IMR-90 (cell line): Measurements from ENCODE around the gene UBR4. TPM values are rescaled to one million over a fixed set of nuclear protein-coding genes. Genes with fewer than 3 reads are reported as not detected.

Source experiments
- ATAC-seq: fragments of 200-7000 bp; cut with Tn5 transposase; 2 replicates; pipeline ENCODE4 v1.9.1; 2020; ENCODE audit warnings: low read depth, mild to moderate bottlenecking, moderate library complexity
- BruUV-seq: library from RNA; stranded (reverse); fragments of 400-500 nt; replicated peaks from 2 replicates; lab custom pipeline; 2021; lab: Mats Ljungman, UMichigan
- CTCF ChIA-PET: fragments of 300-600 bp; formaldehyde crosslinking; extraction: SDS; loops from one replicate; lab custom pipeline; 2021; ENCODE audit warnings: antibody characterized with exemption; lab: Yijun Ruan, JAX
- POLR2A ChIA-PET: fragments of 300-600 bp; sonication (Branson Sonifier 250); formaldehyde crosslinking; loops from one replicate; lab custom pipeline; 2022; ENCODE audit warnings: antibody characterized with exemption; ENCODE audit not compliant: unreplicated experiment; lab: Charles Lee
- DNase-seq: peaks from one replicate; pipeline ENCODE4 v3.0.0; 2013
- H2AFZ ChIP-seq: replicated peaks from 2 replicates; pipeline ENCODE3; 2013; ENCODE audit warnings: low read length, mild to moderate bottlenecking; ENCODE audit not compliant: poor library complexity
- H2AK5ac ChIP-seq: 2 replicates; pipeline ENCODE4 v1.6.1; 2013; ENCODE audit warnings: low read depth, low read length, inconsistent platforms
- H2AK9ac ChIP-seq: replicated peaks from 2 replicates; pipeline ENCODE3; 2013; ENCODE audit warnings: mild to moderate bottlenecking, low read depth, low read length, moderate library complexity; ENCODE audit not compliant: poor library complexity
- H2BK120ac ChIP-seq: 2 replicates; pipeline ENCODE4 v1.6.1; 2013; ENCODE audit warnings: low read depth, low read length, inconsistent platforms
- H2BK15ac ChIP-seq: 3 replicates; pipeline ENCODE4 v1.6.1; 2013; ENCODE audit warnings: low read depth, low read length, inconsistent platforms
- H2BK20ac ChIP-seq: 2 replicates; pipeline ENCODE4 v1.6.1; 2013; ENCODE audit warnings: low read depth, mild to moderate bottlenecking, inconsistent platforms, low read length, moderate library complexity
- H2BK5ac ChIP-seq: 2 replicates; pipeline ENCODE4 v1.6.1; 2013; ENCODE audit warnings: mild to moderate bottlenecking, low read depth, low read length, inconsistent platforms; ENCODE audit not compliant: poor library complexity, severe bottlenecking
- H3K14ac ChIP-seq: replicated peaks from 2 replicates; pipeline ENCODE4 v1.6.1; 2013; ENCODE audit warnings: low read depth, low read length, inconsistent platforms
- H3K18ac ChIP-seq: 2 replicates; pipeline ENCODE4 v1.6.1; 2013; ENCODE audit warnings: low read depth, low read length, control low read depth
- H3K23ac ChIP-seq: 2 replicates; pipeline ENCODE4 v1.6.1; 2013; ENCODE audit warnings: low read depth, low read length, inconsistent platforms
- H3K27ac ChIP-seq: 2 replicates; pipeline ENCODE4 v1.5.1; 2013; ENCODE audit warnings: mild to moderate bottlenecking, control low read depth, low read length; ENCODE audit not compliant: insufficient read depth
- H3K27me3 ChIP-seq: 2 replicates; pipeline ENCODE4 v1.6.1; 2013; ENCODE audit warnings: low read length; ENCODE audit not compliant: control insufficient read depth, insufficient read depth
- H3K36me3 ChIP-seq: 2 replicates; pipeline ENCODE4 v1.6.1; 2013; ENCODE audit warnings: low read length, mixed read lengths; ENCODE audit not compliant: control insufficient read depth, insufficient read depth
- H3K4ac ChIP-seq: 2 replicates; pipeline ENCODE4 v1.6.1; 2013; ENCODE audit warnings: low read depth, low read length, inconsistent platforms
- H3K4me1 ChIP-seq: 2 replicates; pipeline ENCODE4 v1.6.1; 2013; ENCODE audit warnings: low read length, mixed read lengths; ENCODE audit not compliant: control insufficient read depth, insufficient read depth
- H3K4me2 ChIP-seq: 2 replicates; pipeline ENCODE4 v1.6.1; 2013; ENCODE audit warnings: low read depth, mild to moderate bottlenecking, control low read depth, low read length, moderate library complexity
- H3K4me3 ChIP-seq: 2 replicates; pipeline ENCODE4 v1.5.1; 2013; ENCODE audit warnings: low read depth, mild to moderate bottlenecking, control low read depth, low read length, moderate library complexity; ENCODE audit not compliant: insufficient read depth
- H3K56ac ChIP-seq: 2 replicates; pipeline ENCODE4 v1.6.1; 2013; ENCODE audit warnings: low read length, inconsistent platforms; ENCODE audit not compliant: insufficient read depth; ENCODE audit errors: extremely low read depth
- H3K79me1 ChIP-seq, 2 experiments: 2 replicates each; pipeline ENCODE4 v1.6.1; 2013; ENCODE audit warnings: low read length in 2 of 2, inconsistent platforms in 1 of 2, low read depth in 1 of 2
- H3K9ac ChIP-seq: 2 replicates; pipeline ENCODE4 v1.6.1; 2013; ENCODE audit warnings: low read depth, low read length, control low read depth
- H3K9me1 ChIP-seq: 2 replicates; pipeline ENCODE4 v1.6.1; 2013; ENCODE audit warnings: low read length, inconsistent platforms; ENCODE audit not compliant: insufficient read depth
- H3K9me3 ChIP-seq: 2 replicates; pipeline ENCODE4 v1.6.1; 2013; ENCODE audit warnings: low read length; ENCODE audit not compliant: control insufficient read depth, insufficient read depth
- H4K20me1 ChIP-seq: 2 replicates; pipeline ENCODE4 v1.6.1; 2013; ENCODE audit warnings: low read length, inconsistent platforms; ENCODE audit not compliant: insufficient read depth
- H4K5ac ChIP-seq: 2 replicates; pipeline ENCODE4 v1.6.1; 2013; ENCODE audit warnings: mild to moderate bottlenecking, low read depth, low read length, control low read depth
- H4K8ac ChIP-seq, 2 experiments: 2 replicates each; pipeline ENCODE4 v1.6.1; 2013; ENCODE audit warnings: low read depth in 2 of 2, low read length in 2 of 2, control low read depth in 1 of 2, inconsistent platforms in 1 of 2
- H4K91ac ChIP-seq: 2 replicates; pipeline ENCODE4 v1.6.1; 2013; ENCODE audit warnings: low read depth, low read length, inconsistent platforms; ENCODE audit not compliant: insufficient read depth
- BHLHE40 ChIP-seq: fragments of 150-350 bp; IDR thresholded peaks from 2 replicates; pipeline ENCODE4 v1.6.1; 2016; ENCODE audit warnings: mild to moderate bottlenecking, low read depth, low read length
- CEBPB ChIP-seq: IDR thresholded peaks from 2 replicates; pipeline ENCODE4 v1.6.1; 2012; ENCODE audit warnings: low read depth, low read length, improper control_type of control experiment
- MAFK ChIP-seq: IDR thresholded peaks from 2 replicates; pipeline ENCODE4 v1.6.1; 2012; ENCODE audit warnings: low read depth, low read length, improper control_type of control experiment
- MAZ ChIP-seq: IDR thresholded peaks from 2 replicates; pipeline ENCODE4 v1.6.1; 2012; ENCODE audit warnings: low read depth, mild to moderate bottlenecking, low read length, improper control_type of control experiment, moderate library complexity, borderline replicate concordance
- NFE2L2 ChIP-seq: fragments of 150-350 bp; IDR thresholded peaks from 2 replicates; pipeline ENCODE4 v1.6.1; 2016; ENCODE audit warnings: low read depth, mild to moderate bottlenecking, low read length
- WGBS, 2 experiments: methylation state at CpG; one replicate each; pipeline versions ENCODE4 v1.1.5 to v1.1.7; 2013; ENCODE audit warnings: missing lambda C conversion rate in 2 of 2; ENCODE audit not compliant: insufficient read length in 1 of 2; ENCODE audit errors: extremely low coverage in 2 of 2; 5-methylcytosine and 5-hydroxymethylcytosine counted together
- dilution Hi-C: fragments of 300-500 bp; cut with HindIII; formaldehyde crosslinking; loops from one replicate; pipeline ENCODE4 v1.14.3; 2018; ENCODE audit warnings: low sequenced_read_pairs; ENCODE audit not compliant: unreplicated experiment
- in situ Hi-C: fragments of 300-500 bp; cut with MboI; formaldehyde crosslinking; loops from 3 replicates; pipeline ENCODE4 v1.14.3; 2019; ENCODE audit warnings: low sequenced_read_pairs, inconsistent platforms, mixed read lengths
- intact Hi-C: fragments of 100-400 bp; cut with micrococcal nuclease; formaldehyde crosslinking; loops from 2 replicates; pipeline ENCODE4 v1.10.0; 2022
- polyA plus RNA-seq, 3 experiments: library from polyadenylated mRNA; depleted of rRNA; stranded (reverse); fragments of >200 nt; gene quantifications; 2 replicates each; pipeline ENCODE4 v1.2.3, GENCODE V29; 2012; ENCODE audit warnings: low replicate concordance in 1 of 3
- total RNA-seq: library from RNA; depleted of rRNA; stranded (reverse); fragments of >200 nt; gene quantifications from 2 replicates; pipeline ENCODE4 v1.2.3, GENCODE V29; 2012
- TF ChIP-seq, protein P1 (sequence below): conservative IDR thresholded peaks from 2 replicates; pipeline ENCODE4 v1.5.1; 2012; ENCODE audit warnings: mild to moderate bottlenecking, low read depth, low read length, improper control_type of control experiment

The UBR4 gene
- total and polyA plus RNA-seq, 2 of the 4 experiments (the other 2 are of a cell fraction): 87.8 to 121 TPM

DNA sequence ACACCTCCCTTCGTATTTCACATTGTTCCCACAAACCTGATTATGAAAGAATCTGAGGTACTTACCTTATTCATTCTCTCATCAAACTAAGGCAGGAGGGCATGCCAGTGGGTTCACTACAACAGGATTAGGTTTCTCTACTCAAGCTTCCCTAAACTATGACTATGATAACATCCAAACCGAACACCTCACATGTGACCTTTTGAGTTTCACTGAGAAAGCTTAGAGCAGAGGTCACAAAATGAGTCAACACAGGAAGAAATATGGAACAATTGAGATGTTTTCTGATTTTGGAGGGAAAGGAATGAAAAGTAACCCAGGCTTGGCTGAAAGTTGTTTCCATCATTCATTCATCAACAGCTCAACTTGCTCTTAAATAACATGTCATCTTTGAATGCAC lies 24.1 kb downstream of the UBR4 start:
- in situ Hi-C loops: no loop called here
- H2AK5ac ChIP-seq: no peak overlapping the region
- H2BK5ac ChIP-seq: no peak overlapping the region
- no peak overlapping the region for H3K18ac ChIP-seq
- no peak overlapping the region for H4K5ac ChIP-seq
- H4K20me1 ChIP-seq: peaks cover 31% of the 10 kb centered on the region
- no peak overlapping the region for H4K8ac ChIP-seq
- H3K4me1 ChIP-seq: peaks cover 3% of the 10 kb centered on the region
- ATAC-seq: no peak
- H4K91ac ChIP-seq: no peak overlapping the region
- no peak overlapping the region for H3K27ac ChIP-seq
- no peak for DNase-seq
- dilution Hi-C loops: no loop called here
- no peak overlapping the region for H2BK15ac ChIP-seq
- ChIA-PET POLR2A (no interaction called here), CTCF (no interaction called here)
- H3K9ac ChIP-seq: no peak overlapping the region
- no peak for TF ChIP-seq BHLHE40
- TF ChIP-seq, protein P1, sequence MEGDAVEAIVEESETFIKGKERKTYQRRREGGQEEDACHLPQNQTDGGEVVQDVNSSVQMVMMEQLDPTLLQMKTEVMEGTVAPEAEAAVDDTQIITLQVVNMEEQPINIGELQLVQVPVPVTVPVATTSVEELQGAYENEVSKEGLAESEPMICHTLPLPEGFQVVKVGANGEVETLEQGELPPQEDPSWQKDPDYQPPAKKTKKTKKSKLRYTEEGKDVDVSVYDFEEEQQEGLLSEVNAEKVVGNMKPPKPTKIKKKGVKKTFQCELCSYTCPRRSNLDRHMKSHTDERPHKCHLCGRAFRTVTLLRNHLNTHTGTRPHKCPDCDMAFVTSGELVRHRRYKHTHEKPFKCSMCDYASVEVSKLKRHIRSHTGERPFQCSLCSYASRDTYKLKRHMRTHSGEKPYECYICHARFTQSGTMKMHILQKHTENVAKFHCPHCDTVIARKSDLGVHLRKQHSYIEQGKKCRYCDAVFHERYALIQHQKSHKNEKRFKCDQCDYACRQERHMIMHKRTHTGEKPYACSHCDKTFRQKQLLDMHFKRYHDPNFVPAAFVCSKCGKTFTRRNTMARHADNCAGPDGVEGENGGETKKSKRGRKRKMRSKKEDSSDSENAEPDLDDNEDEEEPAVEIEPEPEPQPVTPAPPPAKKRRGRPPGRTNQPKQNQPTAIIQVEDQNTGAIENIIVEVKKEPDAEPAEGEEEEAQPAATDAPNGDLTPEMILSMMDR: no peak
- no peak for TF ChIP-seq MAZ
- no peak for TF ChIP-seq CEBPB
- TF ChIP-seq MAFK: no peak
- no peak for TF ChIP-seq NFE2L2
- no peak overlapping the region for H2BK120ac ChIP-seq
- intact Hi-C loops: loop anchor here (10.0 kb wide), 1 partner anchor 51 kb away; no protein-coding TSS in a partner anchor
- H2BK20ac ChIP-seq: no peak overlapping the region
- no peaks in the 10 kb centered on the region; the same call in 1 of the 2 replicates for H3K9me1 ChIP-seq
- H3K9me3 ChIP-seq: no peaks in the 10 kb centered on the region
- peaks cover 64% of the 10 kb centered on the region for H3K36me3 ChIP-seq
- H3K56ac ChIP-seq: no peak overlapping the region
- no peaks in the 10 kb centered on the region for H3K27me3 ChIP-seq
- no TSS peak for BruUV-seq
- H3K4me2 ChIP-seq: no peak overlapping the region
- no CpG with 5 or more reads among the region's 2 CpGs for WGBS, 2 experiments
- no peak overlapping the region for H2AFZ ChIP-seq
- H2AK9ac ChIP-seq: no peak overlapping the region
- no peak overlapping the region for H3K4ac ChIP-seq
- no peak overlapping the region for H3K23ac ChIP-seq
- H3K14ac ChIP-seq: no peak overlapping the region
- no peak overlapping the region for H3K4me3 ChIP-seq
- H3K79me1 ChIP-seq: peaks cover 46 to 54% of the 10 kb centered on the region in 2 experiments
